IMR-90 (cell line): Measurements from ENCODE around the gene UBA1. TPM values are rescaled to one million over a fixed set of nuclear protein-coding genes. Genes with fewer than 3 reads are reported as not detected.

Experiments
- ATAC-seq: fragments of 200-7000 bp; cut with Tn5 transposase; 2 replicates; pipeline ENCODE4 v1.9.1; 2020; ENCODE audit warnings: low read depth, mild to moderate bottlenecking, moderate library complexity
- BruUV-seq: library from RNA; stranded (reverse); fragments of 400-500 nt; replicated peaks from 2 replicates; lab custom pipeline; 2021; lab: Mats Ljungman, UMichigan
- CTCF ChIA-PET: fragments of 300-600 bp; formaldehyde crosslinking; extraction: SDS; loops from one replicate; lab custom pipeline; 2021; ENCODE audit warnings: antibody characterized with exemption; lab: Yijun Ruan, JAX
- POLR2A ChIA-PET: fragments of 300-600 bp; sonication (Branson Sonifier 250); formaldehyde crosslinking; loops from one replicate; lab custom pipeline; 2022; ENCODE audit warnings: antibody characterized with exemption; ENCODE audit not compliant: unreplicated experiment; lab: Charles Lee
- DNase-seq: peaks from one replicate; pipeline ENCODE4 v3.0.0; 2013
- H2AFZ ChIP-seq: replicated peaks from 2 replicates; pipeline ENCODE3; 2013; ENCODE audit warnings: low read length, mild to moderate bottlenecking; ENCODE audit not compliant: poor library complexity
- H2AK5ac ChIP-seq: 2 replicates; pipeline ENCODE4 v1.6.1; 2013; ENCODE audit warnings: low read depth, low read length, inconsistent platforms
- H2AK9ac ChIP-seq: replicated peaks from 2 replicates; pipeline ENCODE3; 2013; ENCODE audit warnings: mild to moderate bottlenecking, low read depth, low read length, moderate library complexity; ENCODE audit not compliant: poor library complexity
- H2BK120ac ChIP-seq: 2 replicates; pipeline ENCODE4 v1.6.1; 2013; ENCODE audit warnings: low read depth, low read length, inconsistent platforms
- H2BK15ac ChIP-seq: 3 replicates; pipeline ENCODE4 v1.6.1; 2013; ENCODE audit warnings: low read depth, low read length, inconsistent platforms
- H2BK20ac ChIP-seq: 2 replicates; pipeline ENCODE4 v1.6.1; 2013; ENCODE audit warnings: low read depth, mild to moderate bottlenecking, inconsistent platforms, low read length, moderate library complexity
- H2BK5ac ChIP-seq: 2 replicates; pipeline ENCODE4 v1.6.1; 2013; ENCODE audit warnings: mild to moderate bottlenecking, low read depth, low read length, inconsistent platforms; ENCODE audit not compliant: poor library complexity, severe bottlenecking
- H3K14ac ChIP-seq: replicated peaks from 2 replicates; pipeline ENCODE4 v1.6.1; 2013; ENCODE audit warnings: low read depth, low read length, inconsistent platforms
- H3K18ac ChIP-seq: 2 replicates; pipeline ENCODE4 v1.6.1; 2013; ENCODE audit warnings: low read depth, low read length, control low read depth
- H3K23ac ChIP-seq: 2 replicates; pipeline ENCODE4 v1.6.1; 2013; ENCODE audit warnings: low read depth, low read length, inconsistent platforms
- H3K27ac ChIP-seq: 2 replicates; pipeline ENCODE4 v1.5.1; 2013; ENCODE audit warnings: mild to moderate bottlenecking, control low read depth, low read length; ENCODE audit not compliant: insufficient read depth
- H3K27me3 ChIP-seq: 2 replicates; pipeline ENCODE4 v1.6.1; 2013; ENCODE audit warnings: low read length; ENCODE audit not compliant: control insufficient read depth, insufficient read depth
- H3K36me3 ChIP-seq: 2 replicates; pipeline ENCODE4 v1.6.1; 2013; ENCODE audit warnings: low read length, mixed read lengths; ENCODE audit not compliant: control insufficient read depth, insufficient read depth
- H3K4ac ChIP-seq: 2 replicates; pipeline ENCODE4 v1.6.1; 2013; ENCODE audit warnings: low read depth, low read length, inconsistent platforms
- H3K4me1 ChIP-seq: 2 replicates; pipeline ENCODE4 v1.6.1; 2013; ENCODE audit warnings: low read length, mixed read lengths; ENCODE audit not compliant: control insufficient read depth, insufficient read depth
- H3K4me2 ChIP-seq: 2 replicates; pipeline ENCODE4 v1.6.1; 2013; ENCODE audit warnings: low read depth, mild to moderate bottlenecking, control low read depth, low read length, moderate library complexity
- H3K4me3 ChIP-seq: 2 replicates; pipeline ENCODE4 v1.5.1; 2013; ENCODE audit warnings: low read depth, mild to moderate bottlenecking, control low read depth, low read length, moderate library complexity; ENCODE audit not compliant: insufficient read depth
- H3K56ac ChIP-seq: 2 replicates; pipeline ENCODE4 v1.6.1; 2013; ENCODE audit warnings: low read length, inconsistent platforms; ENCODE audit not compliant: insufficient read depth; ENCODE audit errors: extremely low read depth
- H3K79me1 ChIP-seq, 2 experiments: 2 replicates each; pipeline ENCODE4 v1.6.1; 2013; ENCODE audit warnings: low read length in 2 of 2, inconsistent platforms in 1 of 2, low read depth in 1 of 2
- H3K9ac ChIP-seq: 2 replicates; pipeline ENCODE4 v1.6.1; 2013; ENCODE audit warnings: low read depth, low read length, control low read depth
- H3K9me1 ChIP-seq: 2 replicates; pipeline ENCODE4 v1.6.1; 2013; ENCODE audit warnings: low read length, inconsistent platforms; ENCODE audit not compliant: insufficient read depth
- H3K9me3 ChIP-seq: 2 replicates; pipeline ENCODE4 v1.6.1; 2013; ENCODE audit warnings: low read length; ENCODE audit not compliant: control insufficient read depth, insufficient read depth
- H4K20me1 ChIP-seq: 2 replicates; pipeline ENCODE4 v1.6.1; 2013; ENCODE audit warnings: low read length, inconsistent platforms; ENCODE audit not compliant: insufficient read depth
- H4K5ac ChIP-seq: 2 replicates; pipeline ENCODE4 v1.6.1; 2013; ENCODE audit warnings: mild to moderate bottlenecking, low read depth, low read length, control low read depth
- H4K8ac ChIP-seq, 2 experiments: 2 replicates each; pipeline ENCODE4 v1.6.1; 2013; ENCODE audit warnings: low read depth in 2 of 2, low read length in 2 of 2, control low read depth in 1 of 2, inconsistent platforms in 1 of 2
- H4K91ac ChIP-seq: 2 replicates; pipeline ENCODE4 v1.6.1; 2013; ENCODE audit warnings: low read depth, low read length, inconsistent platforms; ENCODE audit not compliant: insufficient read depth
- BHLHE40 ChIP-seq: fragments of 150-350 bp; IDR thresholded peaks from 2 replicates; pipeline ENCODE4 v1.6.1; 2016; ENCODE audit warnings: mild to moderate bottlenecking, low read depth, low read length
- CEBPB ChIP-seq: IDR thresholded peaks from 2 replicates; pipeline ENCODE4 v1.6.1; 2012; ENCODE audit warnings: low read depth, low read length, improper control_type of control experiment
- CHD1 ChIP-seq: IDR thresholded peaks from 2 replicates; pipeline ENCODE4 v1.6.1; 2012; ENCODE audit warnings: low read depth, low read length, improper control_type of control experiment
- FOS ChIP-seq: fragments of 150-350 bp; IDR thresholded peaks from 2 replicates; pipeline ENCODE4 v1.6.1; 2016; ENCODE audit warnings: low read depth, low read length
- MAZ ChIP-seq: IDR thresholded peaks from 2 replicates; pipeline ENCODE4 v1.6.1; 2012; ENCODE audit warnings: low read depth, mild to moderate bottlenecking, low read length, improper control_type of control experiment, moderate library complexity, borderline replicate concordance
- NFE2L2 ChIP-seq: fragments of 150-350 bp; IDR thresholded peaks from 2 replicates; pipeline ENCODE4 v1.6.1; 2016; ENCODE audit warnings: low read depth, mild to moderate bottlenecking, low read length
- POLR2A ChIP-seq: IDR thresholded peaks from 2 replicates; pipeline ENCODE4 v1.6.1; 2012; ENCODE audit warnings: mild to moderate bottlenecking, low read depth, low read length
- RAD21 ChIP-seq: IDR thresholded peaks from 2 replicates; pipeline ENCODE4 v1.6.1; 2012; ENCODE audit warnings: low read length, improper control_type of control experiment
- RCOR1 ChIP-seq: IDR thresholded peaks from 2 replicates; pipeline ENCODE4 v1.6.1; 2012; ENCODE audit warnings: mild to moderate bottlenecking, low read length, improper control_type of control experiment; ENCODE audit not compliant: insufficient replicate concordance
- SMC3 ChIP-seq: fragments of 150-350 bp; IDR thresholded peaks from 2 replicates; pipeline ENCODE4 v1.6.1; 2016; ENCODE audit warnings: low read depth, mild to moderate bottlenecking, antibody characterized with exemption, low read length, moderate library complexity
- WGBS, 2 experiments: methylation state at CpG; one replicate each; pipeline versions ENCODE4 v1.1.5 to v1.1.7; 2013; ENCODE audit warnings: missing lambda C conversion rate in 2 of 2; ENCODE audit not compliant: insufficient read length in 1 of 2; ENCODE audit errors: extremely low coverage in 2 of 2; 5-methylcytosine and 5-hydroxymethylcytosine counted together
- dilution Hi-C: fragments of 300-500 bp; cut with HindIII; formaldehyde crosslinking; loops from one replicate; pipeline ENCODE4 v1.14.3; 2018; ENCODE audit warnings: low sequenced_read_pairs; ENCODE audit not compliant: unreplicated experiment
- in situ Hi-C: fragments of 300-500 bp; cut with MboI; formaldehyde crosslinking; loops from 3 replicates; pipeline ENCODE4 v1.14.3; 2019; ENCODE audit warnings: low sequenced_read_pairs, inconsistent platforms, mixed read lengths
- intact Hi-C: fragments of 100-400 bp; cut with micrococcal nuclease; formaldehyde crosslinking; loops from 2 replicates; pipeline ENCODE4 v1.10.0; 2022
- polyA plus RNA-seq, 3 experiments: library from polyadenylated mRNA; depleted of rRNA; stranded (reverse); fragments of >200 nt; gene quantifications; 2 replicates each; pipeline ENCODE4 v1.2.3, GENCODE V29; 2012; ENCODE audit warnings: low replicate concordance in 1 of 3
- total RNA-seq: library from RNA; depleted of rRNA; stranded (reverse); fragments of >200 nt; gene quantifications from 2 replicates; pipeline ENCODE4 v1.2.3, GENCODE V29; 2012
- TF ChIP-seq, protein P1 (sequence below): conservative IDR thresholded peaks from 2 replicates; pipeline ENCODE4 v1.5.1; 2012; ENCODE audit warnings: mild to moderate bottlenecking, low read depth, low read length, improper control_type of control experiment
- TF ChIP-seq, protein P2 (sequence below): fragments of 150-350 bp; IDR thresholded peaks from 2 replicates; pipeline ENCODE4 v1.6.1; 2016; ENCODE audit warnings: low read depth, mild to moderate bottlenecking, low read length, moderate library complexity, borderline replicate concordance
- TF ChIP-seq, protein P3 (sequence below): fragments of 150-350 bp; IDR thresholded peaks from 2 replicates; pipeline ENCODE4 v1.6.1; 2017; ENCODE audit warnings: mild to moderate bottlenecking, antibody characterized with exemption, low read length, low read depth

The UBA1 gene
- total and polyA plus RNA-seq, 2 of the 4 experiments (the other 2 are of a cell fraction) = 299 to 343 TPM

DNA sequence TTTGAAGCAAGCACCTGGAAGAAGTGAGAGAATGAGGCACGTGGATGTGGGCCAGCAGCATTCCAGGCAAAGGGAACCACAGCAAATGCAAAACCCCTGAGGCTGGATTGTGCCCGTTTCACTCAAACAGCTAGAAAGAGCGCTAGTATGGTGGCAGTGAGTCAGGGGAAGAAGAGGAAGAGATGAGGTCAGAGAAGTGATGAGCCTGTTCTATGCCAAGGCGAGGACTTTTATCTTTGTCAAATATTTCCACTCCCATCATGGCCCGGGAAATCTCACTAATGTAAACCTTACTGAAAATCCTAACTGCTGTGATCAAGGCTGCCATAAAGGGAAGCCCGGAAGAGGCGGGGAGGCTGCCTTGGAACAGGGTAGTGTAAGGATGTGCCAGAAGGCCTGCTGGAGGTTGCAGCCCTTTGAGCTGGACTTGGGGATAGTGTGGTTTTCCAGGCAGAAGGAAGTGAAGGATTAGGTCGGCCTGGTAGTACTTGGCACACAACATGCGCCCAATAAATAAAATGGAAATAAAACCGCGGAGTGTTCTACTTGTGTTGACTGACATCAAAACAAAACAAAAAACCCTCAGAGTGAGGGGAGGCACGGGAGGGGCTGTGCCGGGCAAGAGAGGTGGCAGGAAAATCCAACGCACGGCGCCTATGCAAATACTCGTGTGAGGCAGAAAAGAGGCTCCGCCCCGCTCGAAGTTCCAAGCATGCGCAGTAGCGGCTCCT, 23.7 kb downstream of the UBA1 start:
- intact Hi-C loops (loop anchor here (1.0 kb wide), 1 partner anchor 167 kb away; no protein-coding TSS in a partner anchor), dilution Hi-C loops (no loop called here)
- BruUV-seq = no TSS peak
- no peak for TF ChIP-seq SMC3
- TF ChIP-seq, protein P1, sequence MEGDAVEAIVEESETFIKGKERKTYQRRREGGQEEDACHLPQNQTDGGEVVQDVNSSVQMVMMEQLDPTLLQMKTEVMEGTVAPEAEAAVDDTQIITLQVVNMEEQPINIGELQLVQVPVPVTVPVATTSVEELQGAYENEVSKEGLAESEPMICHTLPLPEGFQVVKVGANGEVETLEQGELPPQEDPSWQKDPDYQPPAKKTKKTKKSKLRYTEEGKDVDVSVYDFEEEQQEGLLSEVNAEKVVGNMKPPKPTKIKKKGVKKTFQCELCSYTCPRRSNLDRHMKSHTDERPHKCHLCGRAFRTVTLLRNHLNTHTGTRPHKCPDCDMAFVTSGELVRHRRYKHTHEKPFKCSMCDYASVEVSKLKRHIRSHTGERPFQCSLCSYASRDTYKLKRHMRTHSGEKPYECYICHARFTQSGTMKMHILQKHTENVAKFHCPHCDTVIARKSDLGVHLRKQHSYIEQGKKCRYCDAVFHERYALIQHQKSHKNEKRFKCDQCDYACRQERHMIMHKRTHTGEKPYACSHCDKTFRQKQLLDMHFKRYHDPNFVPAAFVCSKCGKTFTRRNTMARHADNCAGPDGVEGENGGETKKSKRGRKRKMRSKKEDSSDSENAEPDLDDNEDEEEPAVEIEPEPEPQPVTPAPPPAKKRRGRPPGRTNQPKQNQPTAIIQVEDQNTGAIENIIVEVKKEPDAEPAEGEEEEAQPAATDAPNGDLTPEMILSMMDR = no peak
- TF ChIP-seq, protein P2, sequence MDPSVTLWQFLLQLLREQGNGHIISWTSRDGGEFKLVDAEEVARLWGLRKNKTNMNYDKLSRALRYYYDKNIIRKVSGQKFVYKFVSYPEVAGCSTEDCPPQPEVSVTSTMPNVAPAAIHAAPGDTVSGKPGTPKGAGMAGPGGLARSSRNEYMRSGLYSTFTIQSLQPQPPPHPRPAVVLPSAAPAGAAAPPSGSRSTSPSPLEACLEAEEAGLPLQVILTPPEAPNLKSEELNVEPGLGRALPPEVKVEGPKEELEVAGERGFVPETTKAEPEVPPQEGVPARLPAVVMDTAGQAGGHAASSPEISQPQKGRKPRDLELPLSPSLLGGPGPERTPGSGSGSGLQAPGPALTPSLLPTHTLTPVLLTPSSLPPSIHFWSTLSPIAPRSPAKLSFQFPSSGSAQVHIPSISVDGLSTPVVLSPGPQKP = no peak
- no peak for TF ChIP-seq FOS
- TF ChIP-seq, protein P3, sequence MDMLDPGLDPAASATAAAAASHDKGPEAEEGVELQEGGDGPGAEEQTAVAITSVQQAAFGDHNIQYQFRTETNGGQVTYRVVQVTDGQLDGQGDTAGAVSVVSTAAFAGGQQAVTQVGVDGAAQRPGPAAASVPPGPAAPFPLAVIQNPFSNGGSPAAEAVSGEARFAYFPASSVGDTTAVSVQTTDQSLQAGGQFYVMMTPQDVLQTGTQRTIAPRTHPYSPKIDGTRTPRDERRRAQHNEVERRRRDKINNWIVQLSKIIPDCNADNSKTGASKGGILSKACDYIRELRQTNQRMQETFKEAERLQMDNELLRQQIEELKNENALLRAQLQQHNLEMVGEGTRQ = no peak
- TF ChIP-seq BHLHE40 = no peak
- TF ChIP-seq POLR2A = no peak; the same call in 1 of the 2 replicates
- TF ChIP-seq RAD21 = no peak
- no peak for TF ChIP-seq MAZ
- no peak for TF ChIP-seq CHD1
- TF ChIP-seq NFE2L2 = no peak
- no peak for TF ChIP-seq CEBPB
- no peak for TF ChIP-seq RCOR1

More for the DNA sequence above, 23.7 kb downstream of the UBA1 start:
- H4K91ac ChIP-seq = peak overlapping the region; percentile 20; the same call in 1 of the 2 replicates
- H3K18ac ChIP-seq = 0 out of 2 replicates have a peak overlapping the region, but pooled peaks have one; percentile 1
- ChIA-PET POLR2A (interaction anchor here (1.1 kb wide), 1 partner anchor 16 kb away, joined by 4 read pairs; no protein-coding TSS in a partner anchor), CTCF (no interaction called here)
- no peak overlapping the region for H2BK15ac ChIP-seq
- peak overlapping the region; percentile 8; the same call in 1 of the 2 replicates for H3K14ac ChIP-seq
- peak; percentile 3 for ATAC-seq
- peaks cover 38% of the 10 kb centered on the region for H3K36me3 ChIP-seq
- DNase-seq = peak; percentile 62
- H2AK9ac ChIP-seq = peak overlapping the region; percentile 84
- H4K8ac ChIP-seq = peak overlapping the region; percentile 4 to 38; a peak in 1 of 4 replicates
- H3K27me3 ChIP-seq = no peaks in the 10 kb centered on the region
- peak overlapping the region; percentile 16; the same call in 1 of the 2 replicates for H3K56ac ChIP-seq
- WGBS, 2 experiments = 18% methylated on average over 3 of the region's 22 CpGs; no CpG with 5 or more reads in 1 of the 2 experiments
- in situ Hi-C loops = loop anchor here (25.0 kb wide), 1 partner anchor 420 kb away; the partner anchor contains the start of gene CFP
- peak overlapping the region; percentile 50 for H3K9ac ChIP-seq
- peak overlapping the region; percentile 93 for H2AFZ ChIP-seq
- no peak overlapping the region for H2BK20ac ChIP-seq
- no peaks in the 10 kb centered on the region for H3K9me3 ChIP-seq
- no peak overlapping the region; the same call in 1 of the 2 replicates for H2AK5ac ChIP-seq
- H3K4ac ChIP-seq = peak overlapping the region; percentile 57
- peaks cover 10% of the 10 kb centered on the region; the same call in 1 of the 2 replicates for H3K4me1 ChIP-seq
- H2BK120ac ChIP-seq = no peak overlapping the region
- peak overlapping the region; percentile 24; the same call in 1 of the 2 replicates for H4K5ac ChIP-seq
- H3K9me1 ChIP-seq = peaks cover 26% of the 10 kb centered on the region
- peaks cover 0 to 36% of the 10 kb centered on the region in 2 experiments; a peak in 2 of 4 replicates for H3K79me1 ChIP-seq
- peak overlapping the region; percentile 58 for H3K27ac ChIP-seq
- peaks cover 86% of the 10 kb centered on the region for H4K20me1 ChIP-seq
- peak overlapping the region; percentile 64 for H2BK5ac ChIP-seq
- H3K23ac ChIP-seq = peak overlapping the region; percentile 71; the same call in 1 of the 2 replicates
- H3K4me3 ChIP-seq = peak overlapping the region; percentile 23
- H3K4me2 ChIP-seq = peak overlapping the region; percentile 69
